Esophagus (tissue), 2 donors: ENCODE measurements around the gene AATF. TPM values are rescaled to one million over a fixed set of nuclear protein-coding genes. Genes with fewer than 3 reads are reported as not detected.

Source experiments
- H3K27ac ChIP-seq, 2 donors: one replicate each; pipeline ENCODE4 v1.5.1; 2013; ENCODE audit warnings: low read depth in 2 of 2, mild to moderate bottlenecking in 2 of 2, inconsistent platforms in 1 of 2, low read length in 1 of 2, moderate library complexity in 1 of 2
- H3K27me3 ChIP-seq, 2 donors: one replicate each; pipeline ENCODE4 v1.6.1; 2013; ENCODE audit warnings: low read length in 2 of 2, control low read depth in 1 of 2, mild to moderate bottlenecking in 1 of 2; ENCODE audit not compliant: insufficient read depth in 2 of 2, control insufficient read depth in 1 of 2
- H3K36me3 ChIP-seq, 2 donors: one replicate each; pipeline ENCODE4 v1.6.1; 2013; ENCODE audit warnings: low read length in 1 of 2; ENCODE audit not compliant: control insufficient read depth in 2 of 2, insufficient read depth in 2 of 2
- H3K4me1 ChIP-seq, 2 donors: one replicate each; pipeline ENCODE4 v1.6.1; 2013; ENCODE audit warnings: low read length in 1 of 2; ENCODE audit not compliant: control insufficient read depth in 2 of 2, insufficient read depth in 2 of 2
- H3K4me3 ChIP-seq, 2 donors: one replicate each; pipeline ENCODE4 v1.5.1; 2013; ENCODE audit warnings: low read length in 2 of 2, mild to moderate bottlenecking in 2 of 2, low read depth in 1 of 2, moderate library complexity in 1 of 2
- H3K9me3 ChIP-seq, 2 donors: one replicate each; pipeline ENCODE4 v1.6.1; 2013; ENCODE audit warnings: mild to moderate bottlenecking in 2 of 2, low read depth in 1 of 2, low read length in 1 of 2, moderate library complexity in 1 of 2; ENCODE audit not compliant: control insufficient read depth in 2 of 2, insufficient read depth in 1 of 2
- WGBS, 2 donors: extraction: QIAGEN DNeasy Blood & Tissue Kit; methylation state at CpG; one replicate each; pipeline ENCODE4 v1.1.7; 2013; 5-methylcytosine and 5-hydroxymethylcytosine counted together
- polyA plus RNA-seq, 2 donors: library from polyadenylated mRNA; stranded (reverse); fragments of 200-250 nt; gene quantifications; one replicate each; pipeline ENCODE4 v1.2.3, GENCODE V29; 2013
- donor health status: healthy with polysubstance abuse.
- donor health status: Bipolar disorder and iron deficiency.

Gene AATF
- polyA plus RNA-seq, 2 donors, result 17.4 to 25.7 TPM

GRCh38 chr17:37051833-37052232, 103.1 kb downstream of the AATF start:
- WGBS, 2 donors, result 90 to 96% methylated on average over 3 of the region's 3 CpGs
- peaks cover 4 to 15% of the 10 kb centered on the region in 2 donors for H3K36me3 ChIP-seq
- H3K27ac ChIP-seq, result no peak overlapping the region
- no peaks in the 10 kb centered on the region for H3K9me3 ChIP-seq
- H3K4me1 ChIP-seq, result no peaks in the 10 kb centered on the region
- H3K4me3 ChIP-seq, result no peak overlapping the region
- H3K27me3 ChIP-seq, result no peaks in the 10 kb centered on the region

- no peaks in the 10 kb centered on the region for H3K27me3 ChIP-seq
- H3K9me3 ChIP-seq, result no peaks in the 10 kb centered on the region
- 82 to 90% methylated on average over 6 of the region's 6 CpGs for WGBS, 2 donors
- H3K36me3 ChIP-seq, result peaks cover 5 to 16% of the 10 kb centered on the region in 2 donors
- H3K4me3 ChIP-seq, result no peak overlapping the region
- no peak overlapping the region for H3K27ac ChIP-seq
- H3K4me1 ChIP-seq, result no peaks in the 10 kb centered on the region
Observed at GRCh38 chr17:37052450-37052849, 103.7 kb downstream of the AATF start.

GRCh38 chr17:37054894-37055293, 106.1 kb downstream of the AATF start:
- Histone ChIP-seq H3K27ac (no peak overlapping the region), H3K9me3 (no peaks in the 10 kb centered on the region), H3K36me3 (peaks cover 5 to 16% of the 10 kb centered on the region in 2 donors), H3K27me3 (no peaks in the 10 kb centered on the region), H3K4me1 (no peaks in the 10 kb centered on the region), H3K4me3 (no peak overlapping the region)
- 88 to 92% methylated on average over 8 of the region's 8 CpGs for WGBS, 2 donors

- H3K27me3 ChIP-seq, result no peaks in the 10 kb centered on the region
- no peak overlapping the region for H3K27ac ChIP-seq
- WGBS, 2 donors, result 94 to 97% methylated on average over 18 of the region's 18 CpGs
- no peak overlapping the region for H3K4me3 ChIP-seq
- peaks cover 5 to 12% of the 10 kb centered on the region in 2 donors for H3K36me3 ChIP-seq
- H3K4me1 ChIP-seq, result no peaks in the 10 kb centered on the region
- H3K9me3 ChIP-seq, result no peaks in the 10 kb centered on the region
Observed at GRCh38 chr17:37056622-37057021, 107.9 kb downstream of the AATF start.

GRCh38 chr17:37059493-37059892, 110.7 kb downstream of the AATF start:
- H3K9me3 ChIP-seq, result no peaks in the 10 kb centered on the region

GRCh38 chr17:37060094-37060493, 111.3 kb downstream of the AATF start:
- peaks cover 5 to 8% of the 10 kb centered on the region in 2 donors for H3K36me3 ChIP-seq
- no peaks in the 10 kb centered on the region for H3K9me3 ChIP-seq
- 63 to 75% methylated on average over 6 of the region's 6 CpGs for WGBS, 2 donors
- H3K27me3 ChIP-seq, result no peaks in the 10 kb centered on the region
- no peak overlapping the region for H3K4me3 ChIP-seq
- H3K4me1 ChIP-seq, result no peaks in the 10 kb centered on the region
- H3K27ac ChIP-seq, result no peak overlapping the region

More at GRCh38 chr17:37059493-37059892, 110.7 kb downstream of the AATF start:
- Histone ChIP-seq H3K4me1 (no peaks in the 10 kb centered on the region), H3K4me3 (no peak overlapping the region), H3K36me3 (peaks cover 5 to 8% of the 10 kb centered on the region in 2 donors), H3K27me3 (no peaks in the 10 kb centered on the region), H3K27ac (no peak overlapping the region)
- WGBS, 2 donors, result 91 to 95% methylated on average over 3 of the region's 3 CpGs

- WGBS, 2 donors, result 45 to 52% methylated on average over 7 of the region's 7 CpGs
- H3K27ac ChIP-seq, result no peak overlapping the region
- H3K36me3 ChIP-seq, result peaks cover 5 to 6% of the 10 kb centered on the region in 2 donors
- no peaks in the 10 kb centered on the region for H3K9me3 ChIP-seq
- no peaks in the 10 kb centered on the region for H3K4me1 ChIP-seq
- no peaks in the 10 kb centered on the region for H3K27me3 ChIP-seq
- no peak overlapping the region for H3K4me3 ChIP-seq
Observed at GRCh38 chr17:37060928-37061327, 112.2 kb downstream of the AATF start.

GRCh38 chr17:37062021-37062420, 113.3 kb downstream of the AATF start:
- Histone ChIP-seq H3K27me3 (no peaks in the 10 kb centered on the region), H3K27ac (no peak overlapping the region), H3K36me3 (no peaks in the 10 kb centered on the region), H3K4me1 (no peaks in the 10 kb centered on the region), H3K4me3 (no peak overlapping the region), H3K9me3 (no peaks in the 10 kb centered on the region)
- 77 to 82% methylated on average over 9 of the region's 9 CpGs for WGBS, 2 donors

GRCh38 chr17:37064206-37064605, 115.5 kb downstream of the AATF start:
- H3K27ac ChIP-seq, result no peak overlapping the region
- peaks cover 0 to 6% of the 10 kb centered on the region in 2 donors for H3K4me1 ChIP-seq
- H3K4me3 ChIP-seq, result no peak overlapping the region
- H3K9me3 ChIP-seq, result no peaks in the 10 kb centered on the region
- WGBS, 2 donors, result 71 to 72% methylated on average over 11 of the region's 11 CpGs
- H3K36me3 ChIP-seq, result no peaks in the 10 kb centered on the region
- H3K27me3 ChIP-seq, result no peaks in the 10 kb centered on the region

- H3K27ac ChIP-seq, result no peak overlapping the region
- 83 to 89% methylated on average over 8 of the region's 8 CpGs for WGBS, 2 donors
- H3K4me1 ChIP-seq, result peaks cover 0 to 6% of the 10 kb centered on the region in 2 donors
- H3K36me3 ChIP-seq, result no peaks in the 10 kb centered on the region
- H3K27me3 ChIP-seq, result no peaks in the 10 kb centered on the region
- H3K4me3 ChIP-seq, result no peak overlapping the region
- no peaks in the 10 kb centered on the region for H3K9me3 ChIP-seq
Observed at GRCh38 chr17:37064956-37065355, 116.2 kb downstream of the AATF start.
